Measurements from ENCODE around the gene OSBPL8.

DNA sequence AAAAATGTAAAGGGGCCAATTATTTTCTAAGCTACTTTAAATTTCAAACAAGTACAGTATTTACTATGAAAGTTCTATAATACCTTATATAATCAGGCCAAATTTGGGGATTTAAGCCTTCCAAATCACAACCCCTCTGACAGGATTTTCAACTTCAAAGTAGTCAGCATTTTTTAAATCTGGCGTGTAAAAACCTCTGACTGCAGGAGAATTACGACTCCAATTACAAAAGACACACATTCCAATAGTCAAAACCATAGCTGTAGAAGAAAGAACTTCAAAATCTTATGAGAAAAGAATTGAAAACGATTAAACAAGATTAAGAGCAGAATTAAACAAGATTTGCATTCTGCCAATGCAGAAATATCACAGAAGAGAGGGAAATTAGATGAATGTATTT, 12.7 kb downstream of the OSBPL8 start:
- no peak for TF ChIP-seq EZH2 (IDR thresholded peaks at IDR 0.05; ENCODE audit: borderline replicate concordance)
- TF ChIP-seq, protein P1, sequence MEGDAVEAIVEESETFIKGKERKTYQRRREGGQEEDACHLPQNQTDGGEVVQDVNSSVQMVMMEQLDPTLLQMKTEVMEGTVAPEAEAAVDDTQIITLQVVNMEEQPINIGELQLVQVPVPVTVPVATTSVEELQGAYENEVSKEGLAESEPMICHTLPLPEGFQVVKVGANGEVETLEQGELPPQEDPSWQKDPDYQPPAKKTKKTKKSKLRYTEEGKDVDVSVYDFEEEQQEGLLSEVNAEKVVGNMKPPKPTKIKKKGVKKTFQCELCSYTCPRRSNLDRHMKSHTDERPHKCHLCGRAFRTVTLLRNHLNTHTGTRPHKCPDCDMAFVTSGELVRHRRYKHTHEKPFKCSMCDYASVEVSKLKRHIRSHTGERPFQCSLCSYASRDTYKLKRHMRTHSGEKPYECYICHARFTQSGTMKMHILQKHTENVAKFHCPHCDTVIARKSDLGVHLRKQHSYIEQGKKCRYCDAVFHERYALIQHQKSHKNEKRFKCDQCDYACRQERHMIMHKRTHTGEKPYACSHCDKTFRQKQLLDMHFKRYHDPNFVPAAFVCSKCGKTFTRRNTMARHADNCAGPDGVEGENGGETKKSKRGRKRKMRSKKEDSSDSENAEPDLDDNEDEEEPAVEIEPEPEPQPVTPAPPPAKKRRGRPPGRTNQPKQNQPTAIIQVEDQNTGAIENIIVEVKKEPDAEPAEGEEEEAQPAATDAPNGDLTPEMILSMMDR (IDR thresholded peaks at IDR 0.05; ENCODE audit: poor library complexity), result no peak
